ES-I3 (cell line): ENCODE measurements around the gene RNLS.

Source experiments
- H3K36me3 ChIP-seq: 2 replicates; pipeline ENCODE4 v1.6.1; 2013; ENCODE audit warnings: mild to moderate bottlenecking, low read length, control low read depth, moderate library complexity; ENCODE audit not compliant: insufficient read depth
- H3K4me1 ChIP-seq: 2 replicates; pipeline ENCODE4 v1.6.1; 2013; ENCODE audit warnings: mild to moderate bottlenecking, control low read depth, low read length; ENCODE audit not compliant: insufficient read depth
- H3K9ac ChIP-seq: 2 replicates; pipeline ENCODE4 v1.6.1; 2013; ENCODE audit warnings: low read depth, mild to moderate bottlenecking, low read length, moderate library complexity
- H3K9me3 ChIP-seq: 2 replicates; pipeline ENCODE4 v1.6.1; 2013; ENCODE audit warnings: mild to moderate bottlenecking, low read length, moderate library complexity; ENCODE audit not compliant: control insufficient read depth, insufficient read depth

Gene RNLS

DNA sequence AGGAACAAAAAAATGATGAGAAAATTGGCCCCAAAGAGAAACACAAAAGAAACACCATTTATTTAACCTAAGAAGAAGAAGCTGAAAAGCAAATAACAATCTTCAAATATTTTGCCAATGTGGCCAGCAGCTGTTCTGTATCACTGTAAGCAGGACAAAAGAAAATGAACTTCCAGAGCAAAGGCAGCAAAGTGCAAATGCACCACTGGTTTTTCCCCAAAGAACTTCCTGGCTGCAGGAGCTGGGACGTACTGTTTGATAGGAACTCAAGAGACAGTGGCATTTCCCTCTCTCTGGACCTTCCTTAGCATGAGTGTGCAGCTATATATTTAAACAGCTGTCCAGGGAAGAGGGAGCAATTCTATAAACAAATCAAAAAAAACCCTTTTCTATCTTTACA is 60.4 kb downstream of the RNLS start:
- H3K9ac ChIP-seq: no peak overlapping the region
- no peaks in the 10 kb centered on the region for H3K36me3 ChIP-seq
- H3K9me3 ChIP-seq: no peaks in the 10 kb centered on the region
- no peaks in the 10 kb centered on the region for H3K4me1 ChIP-seq

DNA sequence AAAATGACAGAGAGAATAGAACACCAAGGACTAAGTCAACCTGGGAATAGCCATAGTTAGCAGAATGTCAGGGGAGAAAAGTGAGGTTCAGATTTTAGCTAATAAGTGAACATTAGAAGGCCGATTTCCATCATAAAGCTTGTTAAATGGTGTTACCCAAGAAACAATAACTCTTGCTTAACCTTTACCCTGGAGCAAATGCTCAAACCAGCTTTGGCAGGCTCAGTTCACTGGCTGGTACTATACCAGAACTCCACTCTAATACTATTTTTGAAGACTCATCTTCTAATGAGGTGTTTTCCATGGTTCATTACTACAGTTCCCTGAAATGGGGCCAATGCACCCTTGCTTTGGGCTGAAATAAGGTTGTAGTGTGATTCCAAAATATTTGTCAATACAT is 61.3 kb downstream of the RNLS start:
- Histone ChIP-seq H3K9ac (no peak overlapping the region), H3K4me1 (no peaks in the 10 kb centered on the region), H3K36me3 (no peaks in the 10 kb centered on the region), H3K9me3 (no peaks in the 10 kb centered on the region)

DNA sequence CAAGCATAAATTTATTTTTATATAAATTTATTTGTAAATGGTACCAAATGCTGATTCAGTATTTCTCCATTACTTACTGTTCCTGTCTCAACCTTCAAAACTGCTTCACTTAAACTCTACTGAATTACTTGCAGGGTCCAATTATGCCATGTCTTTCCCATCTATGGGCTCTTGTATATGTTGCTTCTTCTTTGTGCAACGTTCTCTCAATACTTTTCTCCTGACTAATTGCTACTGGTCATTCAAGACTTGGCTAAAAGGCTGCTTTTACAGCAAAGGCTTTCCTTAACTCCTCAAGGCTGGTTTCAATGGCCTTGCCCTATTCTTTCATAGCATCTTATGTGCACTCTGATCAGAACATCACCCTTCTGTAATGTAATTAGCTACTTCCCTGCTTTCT is 67.9 kb downstream of the RNLS start:
- Histone ChIP-seq H3K36me3 (no peaks in the 10 kb centered on the region), H3K4me1 (no peaks in the 10 kb centered on the region), H3K9ac (no peak overlapping the region)

GRCh38 chr10:88512599-88512998 is 70.5 kb downstream of the RNLS start:
- Histone ChIP-seq H3K36me3 (no peaks in the 10 kb centered on the region), H3K9me3 (no peaks in the 10 kb centered on the region), H3K9ac (no peak overlapping the region), H3K4me1 (no peaks in the 10 kb centered on the region)

More for the DNA sequence above, 67.9 kb downstream of the RNLS start:
- no peaks in the 10 kb centered on the region for H3K9me3 ChIP-seq

- Histone ChIP-seq H3K4me1 (0 out of 2 replicates have a peak, but pooled peaks cover 7% of the 10 kb centered on the region), H3K36me3 (no peaks in the 10 kb centered on the region), H3K9me3 (no peaks in the 10 kb centered on the region), H3K9ac (no peak overlapping the region)
Measured at GRCh38 chr10:88508796-88509195, 74.3 kb downstream of the RNLS start.

GRCh38 chr10:88507826-88508453 is 75.2 kb downstream of the RNLS start:
- no peak overlapping the region for H3K9ac ChIP-seq
- 0 out of 2 replicates have a peak, but pooled peaks cover 7% of the 10 kb centered on the region for H3K4me1 ChIP-seq
- H3K36me3 ChIP-seq: no peaks in the 10 kb centered on the region
- H3K9me3 ChIP-seq: no peaks in the 10 kb centered on the region

DNA sequence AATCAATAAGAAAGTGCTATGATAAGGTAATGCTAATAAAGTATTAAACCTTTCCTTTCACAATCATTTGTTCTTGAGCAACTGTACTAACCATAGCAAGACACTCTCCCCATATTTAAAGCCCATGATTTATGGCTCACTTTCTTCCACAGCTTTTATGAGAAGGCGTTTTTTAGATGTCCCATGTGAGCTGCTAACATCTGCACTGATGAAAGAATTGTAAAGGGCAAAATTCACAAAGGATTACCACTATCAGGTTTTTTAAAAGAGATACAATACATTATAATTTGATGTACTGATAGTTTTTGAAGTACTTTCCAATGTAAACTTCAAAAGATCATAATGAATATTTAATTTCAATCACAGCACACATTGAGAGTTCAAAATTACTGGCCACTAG is 75.7 kb downstream of the RNLS start:
- Histone ChIP-seq H3K9ac (no peak overlapping the region), H3K9me3 (no peaks in the 10 kb centered on the region), H3K36me3 (no peaks in the 10 kb centered on the region), H3K4me1 (0 out of 2 replicates have a peak, but pooled peaks cover 7% of the 10 kb centered on the region)

DNA sequence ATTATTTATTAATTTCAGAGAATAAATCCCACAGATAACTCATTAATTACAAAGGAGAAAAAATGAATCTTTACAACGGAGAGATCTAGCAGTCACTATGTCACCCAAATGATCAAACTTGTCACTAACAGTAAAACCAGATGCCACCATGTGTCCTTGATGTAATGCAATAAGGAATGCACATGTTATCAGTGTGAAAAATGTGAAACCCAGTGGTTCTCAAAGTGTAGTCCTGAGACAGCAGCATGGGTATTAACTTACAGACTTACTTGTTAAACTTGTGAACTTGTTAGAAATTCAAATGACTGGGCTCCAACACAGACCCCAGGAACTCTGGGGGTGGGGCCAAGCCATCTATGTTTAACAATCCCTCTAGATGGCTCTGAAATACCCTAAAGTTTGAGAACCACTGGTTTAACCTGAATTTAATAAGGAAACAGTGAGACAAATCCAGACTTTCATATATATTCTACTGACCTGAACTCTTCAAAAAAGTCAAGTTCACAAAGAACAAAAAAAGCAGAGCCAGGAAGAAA is 77.4 kb downstream of the RNLS start:
- H3K9me3 ChIP-seq: no peaks in the 10 kb centered on the region
- no peak overlapping the region for H3K9ac ChIP-seq
- no peaks in the 10 kb centered on the region for H3K36me3 ChIP-seq
- H3K4me1 ChIP-seq: 0 out of 2 replicates have a peak, but pooled peaks cover 7% of the 10 kb centered on the region

- Histone ChIP-seq H3K4me1 (peaks cover 8% of the 10 kb centered on the region; the same call in 1 of the 2 replicates), H3K9me3 (no peaks in the 10 kb centered on the region), H3K9ac (no peak overlapping the region), H3K36me3 (no peaks in the 10 kb centered on the region)
Measured at GRCh38 chr10:88505265-88505664, 77.9 kb downstream of the RNLS start.

DNA sequence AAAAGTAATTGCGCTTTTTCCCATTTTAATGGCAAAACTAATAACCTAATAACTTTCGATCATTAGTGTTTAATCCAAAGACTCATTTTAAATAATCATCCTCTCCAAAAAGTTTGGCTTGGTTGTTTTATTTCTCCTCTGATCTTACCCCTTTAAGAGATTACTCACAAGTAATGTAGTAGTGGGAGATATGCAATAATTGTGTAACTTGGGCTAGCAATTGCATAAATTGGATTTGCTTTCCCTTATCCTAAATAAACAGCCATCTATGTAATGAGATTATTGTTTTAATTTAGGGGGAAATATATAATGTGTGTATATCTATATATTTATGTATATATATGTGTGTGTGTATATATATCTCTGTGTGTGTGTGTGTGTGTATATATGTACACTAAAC is 82.5 kb downstream of the RNLS start:
- Histone ChIP-seq H3K9me3 (no peaks in the 10 kb centered on the region), H3K36me3 (no peaks in the 10 kb centered on the region), H3K4me1 (peaks cover 13% of the 10 kb centered on the region; the same call in 1 of the 2 replicates), H3K9ac (no peak overlapping the region)

- H3K36me3 ChIP-seq: no peaks in the 10 kb centered on the region
- peaks cover 10% of the 10 kb centered on the region; the same call in 1 of the 2 replicates for H3K4me1 ChIP-seq
- H3K9me3 ChIP-seq: no peaks in the 10 kb centered on the region
- H3K9ac ChIP-seq: no peak overlapping the region
Measured at GRCh38 chr10:88499569-88500470, 83.3 kb downstream of the RNLS start.

- Histone ChIP-seq H3K9ac (no peak overlapping the region), H3K9me3 (no peaks in the 10 kb centered on the region), H3K4me1 (peaks cover 10% of the 10 kb centered on the region; the same call in 1 of the 2 replicates), H3K36me3 (no peaks in the 10 kb centered on the region)
Measured at GRCh38 chr10:88497913-88498312, 85.2 kb downstream of the RNLS start.

DNA sequence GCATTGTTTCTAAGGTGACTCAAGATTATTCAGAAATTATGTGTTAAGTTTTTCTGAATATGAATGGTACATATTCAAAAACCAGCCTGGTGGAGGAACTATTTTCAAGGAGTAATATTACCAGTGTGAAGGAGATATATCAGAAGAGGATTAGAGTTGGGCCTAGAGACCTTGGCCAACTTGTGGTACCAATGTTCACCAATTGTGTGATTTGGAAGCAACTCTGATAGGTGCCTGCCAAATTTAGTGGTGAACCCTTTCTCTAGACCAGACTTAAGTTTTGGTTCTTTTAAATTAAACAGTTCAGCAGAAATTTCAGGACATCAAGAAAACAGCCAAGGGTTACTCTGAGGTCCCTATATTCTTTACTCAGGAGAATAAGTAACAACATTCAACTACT is 88.6 kb downstream of the RNLS start:
- H3K9me3 ChIP-seq: no peaks in the 10 kb centered on the region
- H3K9ac ChIP-seq: no peak overlapping the region
- H3K36me3 ChIP-seq: no peaks in the 10 kb centered on the region
- 0 out of 2 replicates have a peak, but pooled peaks cover 2% of the 10 kb centered on the region for H3K4me1 ChIP-seq

DNA sequence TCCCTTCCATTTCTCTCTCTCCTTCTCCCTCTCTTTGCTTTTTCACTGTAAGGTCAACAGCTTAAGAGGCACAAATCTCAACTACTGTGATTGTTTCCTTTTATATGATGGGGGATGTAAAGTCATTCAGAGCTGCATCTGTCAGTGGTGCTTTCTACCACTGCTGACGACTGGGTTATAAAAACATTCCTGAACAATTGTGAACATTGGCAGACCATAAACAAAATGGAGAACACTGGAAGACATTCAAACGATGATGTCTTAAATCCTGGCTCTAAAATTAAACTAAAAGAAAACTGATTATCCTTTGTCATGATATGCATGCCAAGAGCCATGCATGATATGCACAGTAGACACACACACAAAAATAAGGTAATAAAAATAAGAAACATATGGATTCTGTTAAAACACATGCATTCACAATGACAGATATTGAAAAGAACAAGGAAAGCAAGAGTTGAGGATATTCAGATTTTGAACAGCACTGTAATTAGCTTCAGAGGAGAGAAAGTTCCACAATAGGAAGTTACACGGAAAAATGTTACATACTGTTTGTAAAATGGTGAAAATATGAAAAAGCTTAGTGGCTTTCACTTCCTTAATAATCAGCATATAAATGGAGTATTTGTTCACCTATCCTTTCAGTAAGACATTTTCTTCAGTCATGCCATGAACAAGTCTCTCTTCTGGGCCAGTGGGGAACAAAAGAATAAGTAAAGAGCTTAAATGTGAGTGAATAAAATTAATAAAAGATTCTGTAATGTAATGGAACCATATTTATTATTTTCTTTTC is 89.2 kb downstream of the RNLS start:
- Histone ChIP-seq H3K36me3 (no peaks in the 10 kb centered on the region), H3K4me1 (no peaks in the 10 kb centered on the region), H3K9me3 (no peaks in the 10 kb centered on the region), H3K9ac (no peak overlapping the region)
